Measurements from ENCODE around the gene DCDC2.
"Not testable (repeated sequence)": the region's sequence is repeated elsewhere in the genome, so short reads cannot be mapped to it uniquely, and the experiment has no call there.

DCDC2 gene

DNA sequence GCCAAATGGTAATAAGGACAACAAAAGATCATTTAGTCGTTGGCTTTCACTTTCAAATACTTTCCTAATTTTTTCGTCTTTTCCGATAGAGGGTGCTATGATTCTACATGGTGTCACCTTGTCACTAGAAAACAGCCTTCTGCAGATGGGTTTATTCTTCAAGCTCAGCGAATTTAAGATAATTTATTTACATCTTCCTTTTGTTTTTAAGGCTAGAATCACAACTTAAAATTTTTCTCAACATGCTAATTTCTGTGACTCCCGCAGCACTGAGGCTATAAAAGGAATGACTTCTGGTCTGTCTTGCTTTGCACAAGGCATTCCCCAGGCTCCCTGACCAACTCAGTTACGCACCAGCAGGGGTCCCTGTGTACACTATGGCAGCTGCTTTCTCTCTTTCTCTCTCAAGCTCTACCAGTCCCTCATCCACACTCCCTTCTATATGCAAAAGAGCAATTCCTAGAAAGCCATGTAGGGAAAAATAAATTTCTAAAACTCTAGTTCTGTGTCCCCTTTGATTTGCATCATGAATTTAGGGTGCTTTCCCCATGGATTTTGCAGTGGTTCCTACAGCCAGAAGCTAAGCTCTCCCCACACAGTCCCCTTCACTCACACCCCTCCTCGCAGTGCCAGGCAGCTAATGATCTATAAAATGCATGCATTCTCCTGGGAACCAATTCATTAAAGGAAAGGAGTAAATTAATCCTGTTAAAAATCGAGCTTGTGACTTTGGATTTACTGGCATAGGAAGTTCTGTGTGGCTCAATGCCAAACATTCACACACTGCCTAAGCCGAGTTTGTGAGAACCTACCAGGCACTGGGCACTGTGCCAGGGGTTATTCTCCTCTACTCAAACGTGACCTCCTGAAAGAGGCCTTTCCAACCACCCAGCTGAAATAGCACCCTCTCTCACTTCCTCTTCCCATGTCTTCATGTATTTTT lies 74.5 kb downstream of the DCDC2 start:
- peak; percentile 57 to 65 for DNase-seq
- TF ChIP-seq POLR2A (IDR thresholded peaks at IDR 0.05; ENCODE audit: low read length) (no peak), GATA1 (IDR thresholded peaks at IDR 0.05; ENCODE audit: low read depth, low read length) (no peak)

DNA sequence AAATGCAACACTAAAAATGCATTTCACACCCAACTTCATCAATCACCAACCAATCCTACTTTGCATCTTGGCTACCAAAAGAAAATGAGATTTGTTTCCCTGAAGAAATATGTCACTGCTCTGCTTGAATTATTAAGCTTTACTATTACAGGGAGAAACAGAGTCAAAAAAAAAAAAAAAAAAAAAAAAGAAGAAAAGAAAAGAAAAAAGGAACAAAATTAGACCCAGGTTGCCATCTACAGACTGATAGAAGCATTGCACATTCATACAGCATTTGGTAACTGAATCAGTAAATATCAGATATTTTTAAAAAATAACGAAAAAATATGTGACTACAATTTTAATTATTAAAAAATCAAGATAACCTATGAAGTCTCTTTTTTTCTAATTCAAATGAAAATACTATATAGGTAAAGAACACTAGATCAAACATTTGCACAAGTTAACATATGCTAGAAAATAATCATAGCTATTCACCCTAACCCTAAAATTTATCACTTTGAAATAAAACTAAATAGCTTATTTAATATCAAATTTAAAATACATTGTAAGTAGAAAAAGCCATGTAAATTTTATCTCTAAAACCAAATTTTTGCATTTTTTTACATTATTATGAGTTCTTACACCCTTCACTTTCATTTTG lies 83.3 kb downstream of the DCDC2 start:
- DNase-seq, result peak in 1 of 2 experiments; percentile 6
- TF ChIP-seq POLR2A (IDR thresholded peaks at IDR 0.05; ENCODE audit: low read length) (no peak), GATA1 (IDR thresholded peaks at IDR 0.05; ENCODE audit: low read depth, low read length) (no peak)

DNA sequence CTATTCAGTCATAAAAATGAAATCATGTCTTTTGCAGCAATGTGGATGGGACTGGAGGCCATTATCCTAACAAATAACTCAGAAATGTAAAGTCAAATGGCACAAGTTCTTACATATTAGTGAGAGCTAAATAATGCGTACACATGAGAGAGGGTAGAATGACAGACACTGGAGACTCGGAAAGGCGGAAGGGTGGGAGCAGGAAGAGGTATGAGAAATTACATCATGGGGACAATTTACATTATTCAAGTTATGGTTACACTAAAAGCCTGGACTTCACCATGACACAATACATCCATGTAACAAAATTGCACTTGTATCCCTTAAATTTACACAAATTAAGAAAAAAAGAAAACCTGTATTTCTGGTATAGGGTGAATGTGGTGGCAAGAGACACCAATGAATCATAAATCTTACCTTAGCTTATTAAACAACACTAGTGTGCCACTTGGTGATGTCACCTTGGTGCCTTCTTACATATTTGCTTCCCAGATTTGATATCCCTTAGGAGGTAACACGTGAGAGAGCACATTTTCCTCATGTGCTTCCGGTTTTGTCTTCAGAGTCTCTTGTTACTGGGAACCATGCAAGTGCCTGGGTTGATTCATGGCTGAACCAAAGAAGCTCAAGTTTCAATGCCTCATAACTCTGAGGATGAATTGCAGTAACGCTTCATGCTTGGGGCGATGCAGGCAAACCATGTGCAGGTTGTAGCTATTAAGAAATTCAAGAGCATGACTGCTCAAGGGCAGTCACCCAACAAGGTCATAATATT lies 84.6 kb downstream of the DCDC2 start:
- TF ChIP-seq GATA1 (IDR thresholded peaks at IDR 0.05; ENCODE audit: low read depth, low read length) (no peak), POLR2A (IDR thresholded peaks at IDR 0.05; ENCODE audit: low read length) (no peak)
- DNase-seq, result no peak

DNA sequence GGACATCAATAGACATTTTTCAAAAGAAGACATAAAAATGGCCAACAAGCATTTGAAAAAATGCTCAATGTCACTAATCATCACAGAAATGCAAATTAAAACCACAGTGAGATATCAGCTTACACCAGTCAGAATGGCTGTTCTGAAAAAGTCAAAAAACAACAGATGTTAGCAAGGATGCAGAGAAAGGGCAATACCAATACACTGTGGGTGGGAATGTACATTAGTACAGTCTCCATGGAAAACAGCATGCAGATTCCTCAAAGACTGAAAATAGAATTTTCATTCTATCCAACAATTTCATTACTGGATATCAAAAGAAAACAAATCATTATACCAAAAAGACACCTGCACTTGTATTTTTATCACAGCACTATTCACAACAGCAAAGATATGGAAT lies 85.3 kb downstream of the DCDC2 start:
- DNase-seq, result no peak
- no peak for TF ChIP-seq POLR2A (IDR thresholded peaks at IDR 0.05; ENCODE audit: low read length)
- TF ChIP-seq GATA1 (IDR thresholded peaks at IDR 0.05; ENCODE audit: low read depth, low read length), result no peak

DNA sequence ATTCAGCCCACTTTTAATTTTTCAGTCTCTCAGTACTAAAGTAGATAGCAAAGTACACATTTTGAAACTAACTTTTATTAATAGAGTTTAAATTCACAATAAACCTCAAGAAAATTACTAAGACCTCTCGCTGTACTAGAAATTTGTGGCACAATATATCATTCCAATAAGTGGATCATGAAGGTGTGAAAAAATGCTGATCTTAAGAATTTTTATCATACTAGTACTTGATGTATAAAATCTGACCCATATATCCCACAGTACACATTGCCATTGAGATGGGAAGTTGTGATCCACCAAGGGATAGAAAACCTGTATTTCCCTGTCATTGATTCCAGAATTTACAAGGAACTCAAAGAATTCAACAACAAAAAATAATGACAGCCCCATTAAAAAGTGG lies 85.7 kb downstream of the DCDC2 start:
- no peak for DNase-seq
- TF ChIP-seq GATA1 (IDR thresholded peaks at IDR 0.05; ENCODE audit: low read depth, low read length), result no peak

DNA sequence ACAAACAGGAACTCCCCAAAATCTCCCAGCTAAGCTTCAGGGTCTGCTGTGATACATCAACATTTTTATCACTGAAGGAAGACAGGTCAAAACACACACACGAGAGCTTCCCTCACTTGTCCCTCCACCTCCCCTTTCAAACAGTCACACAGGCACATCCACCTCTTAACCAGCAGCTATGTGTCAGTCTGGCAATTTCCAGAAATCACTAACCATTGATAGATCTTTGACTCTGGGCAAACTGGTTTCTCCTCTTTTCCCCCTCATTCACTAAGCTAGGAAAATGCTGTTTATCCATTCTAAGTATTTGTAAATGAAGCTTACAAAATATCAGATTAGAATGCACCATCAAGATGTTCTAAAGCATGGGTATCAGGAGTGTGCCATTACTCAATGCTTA lies 87.8 kb downstream of the DCDC2 start:
- TF ChIP-seq GATA1 (IDR thresholded peaks at IDR 0.05; ENCODE audit: low read depth, low read length) (no peak), POLR2A (IDR thresholded peaks at IDR 0.05; ENCODE audit: low read length) (no peak)
- no peak for DNase-seq

- not testable (repeated sequence) for DNase-seq
Measured at GRCh38 chr6:24258214-24258613, 99.6 kb downstream of the DCDC2 start.

DNA sequence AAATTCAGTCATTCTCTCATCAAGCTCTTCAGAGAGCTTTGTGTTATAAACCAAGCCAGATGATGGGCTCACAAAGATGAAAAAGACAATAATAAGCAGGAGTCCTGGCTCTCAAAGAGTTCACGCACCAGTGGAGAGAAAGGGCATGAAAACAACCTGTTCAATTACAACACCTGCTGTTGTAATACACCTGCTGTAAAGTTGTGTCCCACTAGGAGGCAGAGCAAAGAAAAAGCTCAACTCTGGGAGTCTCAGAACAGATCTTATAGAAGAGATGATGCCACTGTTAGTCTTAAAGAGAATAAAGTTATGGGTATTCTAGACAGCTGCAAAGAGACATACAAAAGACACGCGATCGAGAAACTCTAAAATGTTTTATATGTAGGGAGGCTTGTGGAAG lies 100.6 kb downstream of the DCDC2 start:
- DNase-seq, result no peak
- TF ChIP-seq POLR2A (IDR thresholded peaks at IDR 0.05; ENCODE audit: low read length) (no peak), GATA1 (IDR thresholded peaks at IDR 0.05; ENCODE audit: low read depth, low read length) (no peak)

DNA sequence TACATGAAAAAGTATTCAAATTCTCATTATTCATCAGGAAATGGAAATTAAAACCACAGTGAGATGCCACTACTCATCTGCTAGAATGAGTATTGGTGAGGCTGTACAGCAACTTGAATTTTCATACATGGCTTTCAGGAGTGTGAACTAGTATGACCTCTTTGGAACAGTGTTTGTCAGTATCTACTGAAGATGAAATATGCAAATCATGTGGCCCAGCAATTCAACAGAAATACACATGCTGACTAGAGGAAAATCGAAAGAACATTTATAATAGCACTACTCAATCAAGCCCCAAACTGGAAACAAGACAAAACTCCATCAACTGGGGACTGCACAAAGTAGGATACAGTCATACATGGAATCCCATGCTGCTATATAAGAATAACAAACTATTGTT lies 102.2 kb downstream of the DCDC2 start:
- no peak for DNase-seq
- TF ChIP-seq POLR2A (IDR thresholded peaks at IDR 0.05; ENCODE audit: low read length) (no peak), GATA1 (IDR thresholded peaks at IDR 0.05; ENCODE audit: low read depth, low read length) (no peak)

- TF ChIP-seq GATA1 (IDR thresholded peaks at IDR 0.05; ENCODE audit: low read depth, low read length) (no peak), POLR2A (IDR thresholded peaks at IDR 0.05; ENCODE audit: low read length) (no peak)
Measured at GRCh38 chr6:24253360-24253759, 104.5 kb downstream of the DCDC2 start.

DNA sequence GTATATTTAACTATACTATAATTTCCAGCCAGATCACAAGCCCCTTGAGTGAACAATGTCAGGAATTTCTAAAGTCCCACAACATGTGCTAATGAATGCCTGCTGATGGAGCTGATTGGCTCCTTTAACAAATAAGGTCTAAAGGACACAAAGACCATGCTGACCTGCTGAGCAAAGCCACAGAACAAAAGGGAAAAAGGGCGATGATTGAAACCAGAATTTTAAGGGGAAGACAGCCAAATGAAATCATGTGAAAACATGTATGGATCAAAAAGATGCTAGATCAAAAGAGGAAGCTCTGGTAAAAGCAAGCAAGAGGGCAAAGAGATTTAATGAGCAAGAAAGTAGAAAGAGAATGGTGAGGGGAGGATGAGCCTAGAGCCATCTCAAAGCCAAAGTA lies 105.6 kb downstream of the DCDC2 start:
- no peak for DNase-seq
- no peak for TF ChIP-seq POLR2A (IDR thresholded peaks at IDR 0.05; ENCODE audit: low read length)
- TF ChIP-seq GATA1 (IDR thresholded peaks at IDR 0.05; ENCODE audit: low read depth, low read length), result no peak

More at GRCh38 chr6:24253360-24253759, 104.5 kb downstream of the DCDC2 start:
- no peak for DNase-seq

DNA sequence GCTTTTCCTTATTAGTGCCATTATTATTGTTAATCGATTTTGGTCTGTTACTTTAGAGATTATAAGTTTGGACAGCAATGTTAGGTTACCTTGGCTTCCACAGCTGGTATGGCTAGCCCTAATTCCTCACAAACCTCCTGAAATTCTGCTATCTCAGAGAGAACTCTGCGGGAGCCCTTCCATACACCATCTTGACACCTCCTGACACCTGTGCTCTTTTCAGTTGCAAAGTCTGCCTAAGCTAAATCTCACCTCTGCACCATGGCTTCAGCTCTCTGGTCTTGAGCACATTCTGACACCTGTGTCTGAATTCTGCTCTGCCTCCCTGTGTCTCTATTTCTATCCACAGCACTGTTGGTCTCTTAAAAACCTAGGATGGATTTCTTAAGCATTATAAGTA lies 106.5 kb downstream of the DCDC2 start:
- no peak for DNase-seq
- TF ChIP-seq GATA1 (IDR thresholded peaks at IDR 0.05; ENCODE audit: low read depth, low read length) (no peak), POLR2A (IDR thresholded peaks at IDR 0.05; ENCODE audit: low read length) (no peak)

DNA sequence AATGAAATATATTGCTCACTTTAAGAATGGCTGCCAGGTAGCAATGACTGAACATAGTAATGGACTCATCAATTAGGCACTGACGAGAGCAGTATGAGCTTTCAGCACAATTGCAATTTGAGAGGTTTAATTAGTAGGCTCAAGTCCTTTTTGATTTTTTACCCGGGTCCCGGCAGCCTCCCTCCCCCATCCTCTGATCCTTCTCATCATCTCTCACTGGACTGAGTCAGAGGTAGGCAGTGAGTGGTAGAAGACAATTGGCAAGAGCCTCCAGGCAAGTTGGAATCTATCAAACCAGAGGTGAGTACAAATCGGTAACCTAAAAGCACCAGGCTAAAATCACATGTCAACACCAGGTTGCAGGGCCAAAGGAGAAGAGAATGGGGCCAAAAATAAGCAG lies 107.9 kb downstream of the DCDC2 start:
- DNase-seq, result no peak
- no peak for TF ChIP-seq GATA1 (IDR thresholded peaks at IDR 0.05; ENCODE audit: low read depth, low read length)
- no peak for TF ChIP-seq POLR2A (IDR thresholded peaks at IDR 0.05; ENCODE audit: low read length)

DNA sequence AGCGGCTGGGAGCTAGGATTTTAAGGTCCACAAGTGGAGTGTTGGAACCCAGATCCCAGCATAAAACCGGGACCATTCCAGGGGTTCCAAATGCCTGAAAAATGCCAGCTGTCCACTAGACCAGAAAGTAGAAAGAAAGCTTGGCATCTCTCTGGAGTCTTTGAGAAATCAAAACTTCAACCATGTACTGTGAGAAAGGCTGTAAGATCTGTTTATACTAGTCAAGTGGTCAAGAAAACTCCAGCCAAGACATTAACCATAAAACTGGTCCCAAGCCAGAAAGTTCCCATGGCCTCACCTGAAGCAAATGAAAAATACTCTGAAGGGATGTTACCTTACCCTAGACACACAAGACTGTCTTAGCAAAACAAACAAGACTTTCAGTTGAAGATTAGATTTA lies 112.6 kb downstream of the DCDC2 start:
- TF ChIP-seq GATA1 (IDR thresholded peaks at IDR 0.05; ENCODE audit: low read depth, low read length), result no peak

More for the DNA sequence above, 112.6 kb downstream of the DCDC2 start:
- DNase-seq, result no peak
